Measurements from ENCODE around the gene TNS3. TPM values are rescaled to one million over a fixed set of nuclear protein-coding genes. Genes with fewer than 3 reads are reported as not detected.

Gene TNS3
- total RNA-seq, 1 donor from 2014 or later, result 168 TPM

DNA sequence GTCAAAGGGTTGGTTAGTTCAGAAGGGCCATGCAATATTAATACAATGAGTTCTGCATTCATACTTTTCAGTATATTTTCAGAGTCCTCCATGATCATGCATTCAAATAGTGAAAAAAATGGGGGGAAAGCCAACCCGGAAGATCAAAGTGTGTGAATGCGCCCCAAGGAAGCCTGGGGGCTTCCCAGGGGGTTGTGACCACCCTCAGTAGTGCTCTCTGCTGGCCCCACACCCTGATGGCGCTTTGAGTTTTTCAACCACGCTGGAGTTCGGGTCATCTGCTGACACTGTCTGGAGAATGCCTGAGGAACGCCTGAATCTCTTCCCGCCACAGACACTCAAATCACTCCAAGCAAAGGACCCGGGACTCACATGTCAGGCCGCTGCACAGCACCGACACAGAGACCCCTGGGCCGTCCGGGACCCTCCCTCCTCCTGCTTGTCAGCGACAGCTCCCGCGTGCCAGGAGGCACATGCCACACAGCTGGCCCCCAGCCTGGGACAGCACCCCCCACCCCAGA lies 1.0 kb downstream of the TNS3 start:
- Histone ChIP-seq H3K4me1 (peaks cover 65% of the 10 kb centered on the region), H3K27me3 (no peaks in the 10 kb centered on the region), H3K36me3 (no peaks in the 10 kb centered on the region), H3K9me3 (no peaks in the 10 kb centered on the region), H3K4me3 (peak overlapping the region; percentile 69), H3K27ac (peak overlapping the region; percentile 89)
- DNase-seq, result no peak
- peak; percentile 1 for ATAC-seq
- TF ChIP-seq, protein P1, sequence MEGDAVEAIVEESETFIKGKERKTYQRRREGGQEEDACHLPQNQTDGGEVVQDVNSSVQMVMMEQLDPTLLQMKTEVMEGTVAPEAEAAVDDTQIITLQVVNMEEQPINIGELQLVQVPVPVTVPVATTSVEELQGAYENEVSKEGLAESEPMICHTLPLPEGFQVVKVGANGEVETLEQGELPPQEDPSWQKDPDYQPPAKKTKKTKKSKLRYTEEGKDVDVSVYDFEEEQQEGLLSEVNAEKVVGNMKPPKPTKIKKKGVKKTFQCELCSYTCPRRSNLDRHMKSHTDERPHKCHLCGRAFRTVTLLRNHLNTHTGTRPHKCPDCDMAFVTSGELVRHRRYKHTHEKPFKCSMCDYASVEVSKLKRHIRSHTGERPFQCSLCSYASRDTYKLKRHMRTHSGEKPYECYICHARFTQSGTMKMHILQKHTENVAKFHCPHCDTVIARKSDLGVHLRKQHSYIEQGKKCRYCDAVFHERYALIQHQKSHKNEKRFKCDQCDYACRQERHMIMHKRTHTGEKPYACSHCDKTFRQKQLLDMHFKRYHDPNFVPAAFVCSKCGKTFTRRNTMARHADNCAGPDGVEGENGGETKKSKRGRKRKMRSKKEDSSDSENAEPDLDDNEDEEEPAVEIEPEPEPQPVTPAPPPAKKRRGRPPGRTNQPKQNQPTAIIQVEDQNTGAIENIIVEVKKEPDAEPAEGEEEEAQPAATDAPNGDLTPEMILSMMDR (IDR thresholded peaks at IDR 0.05), result no peak
- intact Hi-C loops (cut with DNase I), result no loop called here

DNA sequence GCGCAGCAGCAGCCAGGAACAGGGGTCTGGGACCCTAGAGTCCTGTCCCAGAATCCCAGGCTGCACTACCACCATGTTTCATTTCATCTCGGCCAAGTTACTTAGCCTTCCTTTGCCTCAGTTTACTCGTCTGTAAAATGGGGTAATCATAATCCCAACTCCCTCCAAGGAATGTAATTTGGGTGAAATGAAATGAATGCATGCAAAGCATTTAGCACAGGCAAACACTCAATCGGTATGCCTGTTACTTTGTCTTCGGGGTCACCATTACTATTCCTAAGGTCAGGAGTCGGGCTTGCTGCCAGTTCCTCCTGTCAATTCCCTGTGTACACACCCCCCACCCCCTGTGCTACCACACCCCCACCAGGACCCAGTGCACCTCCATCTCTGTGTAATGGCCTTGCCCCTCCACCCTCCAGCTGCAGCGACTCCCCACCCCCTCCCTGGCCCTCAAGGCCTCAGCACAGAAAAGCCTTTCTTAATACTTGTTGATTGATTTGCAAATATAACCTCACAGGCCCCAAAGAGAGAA lies 1.7 kb downstream of the TNS3 start:
- no peaks in the 10 kb centered on the region for H3K9me3 ChIP-seq
- ATAC-seq (peak; percentile 3), DNase-seq (no peak)
- TF ChIP-seq, protein P1 (IDR thresholded peaks at IDR 0.05), result no peak
- H3K36me3 ChIP-seq, result no peaks in the 10 kb centered on the region
- intact Hi-C loops (cut with DNase I), result no loop called here
- H3K27ac ChIP-seq, result no peak overlapping the region
- no peaks in the 10 kb centered on the region for H3K27me3 ChIP-seq
- H3K4me3 ChIP-seq, result peak overlapping the region; percentile 69
- peaks cover 71% of the 10 kb centered on the region for H3K4me1 ChIP-seq

- no peak for ATAC-seq
- no peaks in the 10 kb centered on the region for H3K27me3 ChIP-seq
- intact Hi-C loops (cut with DNase I), result no loop called here
- peaks cover 79% of the 10 kb centered on the region for H3K4me1 ChIP-seq
- H3K36me3 ChIP-seq, result no peaks in the 10 kb centered on the region
- H3K27ac ChIP-seq, result peak overlapping the region; percentile 86
- H3K4me3 ChIP-seq, result peak overlapping the region; percentile 8
- TF ChIP-seq, protein P1 (IDR thresholded peaks at IDR 0.05), result no peak
- DNase-seq, result no peak
- no peaks in the 10 kb centered on the region for H3K9me3 ChIP-seq
Measured at GRCh38 chr7:47579458-47579857, 2.5 kb downstream of the TNS3 start.

GRCh38 chr7:47578579-47579270 lies 3.2 kb downstream of the TNS3 start:
- H3K4me1 ChIP-seq, result peaks cover 83% of the 10 kb centered on the region
- ATAC-seq, result no peak

GRCh38 chr7:47577321-47577919 lies 4.5 kb downstream of the TNS3 start:
- intact Hi-C loops (cut with DNase I), result no loop called here
- Histone ChIP-seq H3K27ac (peak overlapping the region; percentile 86), H3K9me3 (no peaks in the 10 kb centered on the region), H3K4me3 (peak overlapping the region; percentile 23), H3K4me1 (peaks cover 83% of the 10 kb centered on the region), H3K36me3 (no peaks in the 10 kb centered on the region), H3K27me3 (no peaks in the 10 kb centered on the region)
- TF ChIP-seq, protein P1 (IDR thresholded peaks at IDR 0.05), result no peak
- no peak for ATAC-seq
- no peak for DNase-seq

More at GRCh38 chr7:47578579-47579270, 3.2 kb downstream of the TNS3 start:
- Histone ChIP-seq H3K27me3 (no peaks in the 10 kb centered on the region), H3K9me3 (no peaks in the 10 kb centered on the region), H3K4me3 (no peak overlapping the region), H3K36me3 (no peaks in the 10 kb centered on the region), H3K27ac (peak overlapping the region; percentile 86)
- intact Hi-C loops (cut with DNase I), result no loop called here
- TF ChIP-seq, protein P1 (IDR thresholded peaks at IDR 0.05), result no peak
- DNase-seq, result no peak
